ENCODE data around the gene ABCA7.
A peak's percentile ranks its signal among the peaks of the same experiment; 100 is the strongest.

The ABCA7 gene

DNA sequence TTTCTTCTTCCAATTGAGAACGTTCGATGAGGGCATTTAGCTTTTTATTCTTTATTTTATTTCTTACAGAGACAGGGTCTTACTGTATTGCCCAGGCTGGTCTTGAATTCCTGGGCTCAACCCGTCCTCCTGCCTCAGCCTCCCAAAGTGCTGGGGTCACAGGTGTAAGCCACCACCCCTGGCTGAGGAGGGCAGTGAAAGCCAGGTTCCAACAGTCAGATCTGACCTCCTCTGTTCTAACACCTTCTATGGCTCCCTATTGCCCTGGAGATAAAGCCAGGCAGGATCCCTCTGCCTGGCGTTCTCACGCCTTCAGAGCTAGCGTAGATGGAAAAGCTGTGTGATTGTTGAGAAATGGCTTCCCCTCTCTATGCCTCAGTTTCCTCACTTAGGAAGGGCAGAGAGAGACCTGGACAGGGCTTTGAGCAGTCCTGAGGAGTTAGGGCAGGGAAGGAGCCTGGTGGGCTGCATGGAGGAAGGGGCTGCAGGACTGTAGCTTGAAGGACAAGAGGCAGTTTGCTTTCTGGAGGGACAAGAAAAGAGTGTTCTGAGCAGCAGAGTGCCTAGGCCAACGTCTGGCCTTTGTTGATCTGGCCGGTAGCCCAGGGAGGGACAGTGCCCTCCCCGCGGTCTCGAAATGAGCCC, 32.6 kb downstream of the ABCA7 start:
- no peak for DNase-seq (ENCODE audit: low spot score)

DNA sequence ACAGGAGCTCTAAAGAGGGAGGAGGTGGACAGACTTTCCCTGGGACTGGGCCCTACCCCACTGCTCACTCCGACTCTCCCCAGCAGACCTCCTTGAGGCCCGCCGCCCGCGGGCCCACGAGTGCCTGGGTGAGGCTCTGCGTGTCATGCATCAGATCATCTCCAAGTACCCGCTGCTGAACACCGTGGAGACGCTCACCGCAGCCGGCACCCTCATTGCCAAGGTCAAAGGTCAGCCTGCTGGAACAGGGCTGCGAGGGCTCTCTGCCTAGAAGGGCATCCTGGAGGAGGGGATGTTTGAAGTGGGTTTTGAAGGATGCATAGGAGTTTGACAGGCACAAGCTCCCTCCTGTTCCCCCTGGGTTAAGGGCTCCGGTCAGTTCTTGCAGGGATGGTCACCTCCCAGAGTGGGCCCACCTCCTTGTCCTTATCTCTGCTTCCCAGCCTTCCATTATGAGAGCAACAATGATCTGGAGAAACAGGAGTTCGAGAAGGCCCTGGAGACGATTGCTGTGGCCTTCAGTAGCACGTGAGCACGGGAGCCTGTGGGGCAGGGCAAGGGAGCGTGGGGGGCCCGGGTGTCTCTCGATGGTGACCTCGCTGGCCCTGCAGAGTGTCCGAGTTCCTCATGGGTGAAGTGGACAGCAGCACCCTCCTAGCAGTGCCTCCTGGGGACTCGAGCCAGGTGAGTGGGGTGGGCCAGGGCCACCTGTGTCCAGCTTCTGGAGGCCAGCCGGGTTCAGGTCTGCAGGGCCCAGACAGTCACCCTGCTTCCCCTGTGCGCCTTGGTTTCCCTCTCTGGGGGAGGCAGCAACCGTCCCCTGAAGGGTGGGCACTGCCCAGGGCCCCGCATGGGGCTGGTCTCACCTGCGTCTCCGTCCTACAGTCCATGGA, 33.4 kb downstream of the ABCA7 start:
- no peak for DNase-seq (ENCODE audit: low spot score)

DNA sequence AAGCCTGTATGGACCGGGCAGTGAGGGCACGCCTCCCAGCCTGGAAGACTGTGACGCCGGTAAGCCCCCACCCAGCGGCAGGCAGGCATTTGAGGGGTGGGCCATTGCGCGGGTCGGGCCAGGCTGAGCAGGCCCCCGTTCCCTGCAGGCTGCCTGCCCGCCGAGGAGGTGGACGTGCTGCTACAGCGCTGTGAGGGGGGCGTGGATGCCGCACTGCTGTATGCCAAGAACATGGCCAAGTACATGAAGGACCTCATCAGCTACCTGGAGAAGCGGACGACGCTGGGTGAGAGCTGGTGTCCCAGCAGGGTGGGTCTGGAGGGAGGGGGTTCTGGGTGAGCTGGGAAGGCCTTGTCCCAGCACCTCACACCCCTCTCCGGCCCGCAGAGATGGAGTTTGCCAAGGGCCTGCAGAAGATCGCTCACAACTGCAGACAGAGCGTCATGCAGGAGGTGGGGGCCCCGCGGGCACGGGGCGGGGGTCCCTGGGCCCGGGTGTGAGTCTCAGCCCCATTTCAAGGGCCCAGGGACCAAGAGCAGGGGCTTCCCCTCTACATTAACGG, 34.1 kb downstream of the ABCA7 start:
- DNase-seq (ENCODE audit: low spot score) = no peak

DNA sequence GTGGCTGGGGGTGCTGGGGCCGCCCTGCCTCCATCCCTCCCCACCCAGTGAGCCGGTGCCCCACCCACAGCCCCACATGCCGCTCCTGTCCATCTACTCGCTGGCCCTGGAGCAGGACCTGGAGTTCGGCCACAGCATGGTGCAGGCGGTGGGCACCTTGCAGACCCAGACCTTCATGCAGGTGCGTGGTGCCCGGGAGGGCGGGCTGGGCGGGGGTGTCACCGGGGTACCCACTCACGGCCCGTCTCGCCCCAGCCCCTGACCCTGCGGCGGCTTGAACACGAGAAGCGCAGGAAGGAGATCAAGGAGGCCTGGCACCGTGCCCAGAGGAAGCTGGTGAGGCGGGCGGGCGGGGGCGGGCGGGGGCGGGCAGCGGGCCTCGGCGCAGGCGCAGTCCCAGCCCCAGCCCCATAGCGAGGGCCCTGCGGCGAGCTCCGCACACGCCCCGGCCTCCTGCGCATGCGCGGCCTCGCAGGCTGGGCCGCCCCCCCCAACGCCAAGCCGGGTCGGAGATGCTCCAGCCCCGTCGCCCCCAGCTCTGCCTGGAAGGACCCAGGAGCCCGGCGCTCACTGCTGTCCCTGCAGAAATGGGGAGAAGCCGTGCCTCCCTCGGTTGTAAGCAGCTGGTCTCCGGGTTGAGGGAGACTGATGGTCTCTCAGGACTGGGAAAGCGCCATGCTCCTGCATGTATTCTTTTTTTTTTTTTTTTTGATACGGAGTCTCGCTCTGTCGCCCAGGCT, 34.8 kb downstream of the ABCA7 start:
- peak; percentile 81 for DNase-seq (ENCODE audit: low spot score)

DNA sequence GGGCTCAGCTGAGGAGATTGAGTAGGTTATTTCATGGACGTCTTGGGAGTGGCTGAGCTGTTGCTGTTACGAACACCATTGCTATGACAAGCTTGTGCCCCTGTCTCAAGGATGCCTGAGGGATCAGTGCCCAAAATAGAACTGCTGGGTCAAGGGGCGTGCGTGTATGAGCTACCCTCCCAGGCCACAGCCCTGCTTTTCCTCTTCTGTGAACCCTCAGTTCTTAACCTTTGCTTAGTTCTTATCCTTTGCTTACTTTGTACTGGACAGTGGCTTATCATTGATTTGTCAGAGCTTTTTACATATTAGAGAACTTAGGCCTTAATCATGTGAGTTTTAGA, 36.1 kb downstream of the ABCA7 start:
- DNase-seq (ENCODE audit: low spot score) = no peak

DNA sequence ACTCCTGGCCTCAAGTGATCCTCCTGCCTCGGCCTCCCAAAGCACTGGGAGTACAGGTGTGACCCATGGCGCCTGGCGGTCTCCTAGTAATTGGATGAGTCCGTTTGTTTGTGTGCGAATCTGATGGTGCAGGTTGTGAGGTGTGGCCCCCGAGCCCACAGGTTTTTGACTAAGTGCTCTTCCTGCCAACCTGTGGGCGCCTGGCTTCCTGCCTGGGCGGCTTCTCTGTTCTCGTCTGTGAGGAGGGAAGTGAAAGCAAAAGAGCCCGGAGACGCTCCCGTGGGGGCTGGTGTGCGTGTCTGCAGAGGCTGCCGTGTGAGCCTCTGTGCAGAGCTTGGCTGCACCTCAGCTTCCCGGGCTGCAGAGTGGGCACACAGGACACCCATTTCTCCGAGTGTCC, 37.0 kb downstream of the ABCA7 start:
- no peak for DNase-seq (ENCODE audit: low spot score)

DNA sequence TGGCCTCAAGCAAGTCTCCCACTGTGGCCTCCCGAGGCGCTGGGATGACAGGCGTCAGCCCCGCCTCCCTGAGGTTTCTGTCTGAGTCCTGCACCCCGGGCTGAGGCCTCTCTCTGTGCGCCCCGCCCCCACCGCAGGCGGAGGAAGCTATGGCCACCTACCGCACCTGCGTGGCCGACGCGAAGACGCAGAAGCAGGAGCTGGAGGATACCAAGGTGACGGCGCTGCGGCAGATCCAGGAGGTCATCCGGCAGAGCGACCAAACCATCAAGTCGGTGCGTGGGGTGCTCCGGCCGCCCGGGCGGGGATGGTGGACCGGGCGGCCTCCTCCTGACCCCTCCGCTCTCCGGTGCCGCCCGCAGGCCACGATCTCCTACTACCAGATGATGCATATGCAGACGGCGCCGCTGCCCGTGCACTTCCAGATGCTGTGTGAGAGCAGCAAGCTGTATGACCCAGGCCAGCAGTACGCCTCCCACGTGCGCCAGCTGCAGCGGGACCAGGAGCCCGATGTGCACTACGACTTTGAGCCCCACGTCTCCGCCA, 39.7 kb downstream of the ABCA7 start:
- no peak for DNase-seq (ENCODE audit: low spot score)

DNA sequence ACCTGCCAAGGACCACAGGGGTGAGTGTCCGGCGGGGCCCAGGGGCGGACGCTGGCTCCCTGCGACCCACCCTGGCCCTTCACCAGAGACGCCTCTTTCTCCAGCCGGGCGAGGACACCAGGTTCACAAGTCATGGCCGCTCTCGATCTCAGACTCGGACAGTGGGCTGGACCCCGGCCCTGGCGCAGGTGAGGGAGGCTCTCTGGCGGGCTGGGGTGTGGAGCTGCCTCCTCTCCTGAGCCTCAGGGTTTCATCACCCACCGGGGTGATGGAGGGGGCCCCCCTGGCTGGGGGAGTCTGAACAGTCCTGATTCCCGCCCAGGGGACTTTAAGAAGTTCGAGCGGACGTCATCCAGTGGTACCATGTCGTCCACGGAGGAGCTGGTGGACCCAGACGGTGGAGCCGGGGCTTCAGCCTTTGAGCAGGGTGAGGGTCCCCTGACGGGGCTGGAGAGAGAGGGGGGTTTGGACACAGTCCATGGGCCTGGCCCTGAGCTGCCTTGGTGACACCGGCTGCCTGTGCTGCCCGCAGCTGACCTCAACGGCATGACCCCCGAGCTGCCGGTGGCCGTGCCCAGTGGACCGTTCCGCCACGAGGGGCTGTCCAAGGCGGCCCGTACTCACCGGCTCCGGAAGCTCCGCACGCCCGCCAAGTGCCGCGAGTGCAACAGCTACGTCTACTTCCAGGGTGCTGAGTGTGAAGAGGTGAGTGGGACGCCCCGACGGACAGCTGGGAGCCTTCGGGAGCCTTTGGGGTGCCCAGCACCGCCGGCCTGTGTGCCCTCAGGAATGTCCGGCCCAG, 40.7 kb downstream of the ABCA7 start:
- no peak for DNase-seq (ENCODE audit: low spot score)

DNA sequence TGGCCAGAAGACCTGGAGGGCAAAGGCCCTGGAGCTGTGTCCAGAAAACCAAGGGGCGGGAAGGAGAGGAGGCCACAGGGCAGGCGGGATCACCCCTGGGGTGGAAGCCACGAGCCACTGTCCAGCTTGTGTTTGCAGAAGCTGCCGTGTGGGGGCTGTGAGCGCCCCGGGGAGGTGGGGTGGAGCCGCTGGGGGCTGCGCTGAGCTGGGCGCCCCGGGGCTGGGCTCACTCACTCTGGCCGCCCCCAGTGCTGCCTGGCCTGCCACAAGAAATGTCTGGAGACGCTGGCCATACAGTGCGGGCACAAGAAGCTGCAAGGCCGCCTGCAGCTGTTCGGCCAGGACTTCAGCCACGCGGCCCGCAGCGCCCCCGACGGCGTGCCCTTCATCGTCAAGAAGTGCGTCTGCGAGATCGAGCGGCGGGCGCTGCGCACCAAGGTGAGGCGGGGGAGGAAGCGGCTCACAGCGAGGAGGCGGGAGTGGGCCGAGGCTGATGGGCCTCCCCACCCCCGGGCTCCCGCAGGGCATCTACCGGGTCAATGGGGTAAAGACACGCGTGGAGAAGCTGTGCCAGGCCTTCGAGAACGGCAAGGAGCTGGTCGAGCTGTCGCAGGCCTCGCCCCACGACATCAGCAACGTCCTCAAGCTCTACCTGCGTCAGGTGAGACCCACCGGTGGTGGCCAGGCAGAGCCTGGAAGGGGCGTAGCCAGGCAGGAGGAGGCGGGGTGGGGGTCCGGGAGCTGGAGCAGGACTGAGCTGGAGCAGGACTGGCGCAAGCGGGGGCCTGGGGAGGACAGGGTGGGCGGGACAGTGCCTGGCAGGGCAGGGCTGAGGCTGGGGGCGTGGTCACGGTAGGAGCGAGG, 41.6 kb downstream of the ABCA7 start:
- no peak for DNase-seq (ENCODE audit: low spot score)

DNA sequence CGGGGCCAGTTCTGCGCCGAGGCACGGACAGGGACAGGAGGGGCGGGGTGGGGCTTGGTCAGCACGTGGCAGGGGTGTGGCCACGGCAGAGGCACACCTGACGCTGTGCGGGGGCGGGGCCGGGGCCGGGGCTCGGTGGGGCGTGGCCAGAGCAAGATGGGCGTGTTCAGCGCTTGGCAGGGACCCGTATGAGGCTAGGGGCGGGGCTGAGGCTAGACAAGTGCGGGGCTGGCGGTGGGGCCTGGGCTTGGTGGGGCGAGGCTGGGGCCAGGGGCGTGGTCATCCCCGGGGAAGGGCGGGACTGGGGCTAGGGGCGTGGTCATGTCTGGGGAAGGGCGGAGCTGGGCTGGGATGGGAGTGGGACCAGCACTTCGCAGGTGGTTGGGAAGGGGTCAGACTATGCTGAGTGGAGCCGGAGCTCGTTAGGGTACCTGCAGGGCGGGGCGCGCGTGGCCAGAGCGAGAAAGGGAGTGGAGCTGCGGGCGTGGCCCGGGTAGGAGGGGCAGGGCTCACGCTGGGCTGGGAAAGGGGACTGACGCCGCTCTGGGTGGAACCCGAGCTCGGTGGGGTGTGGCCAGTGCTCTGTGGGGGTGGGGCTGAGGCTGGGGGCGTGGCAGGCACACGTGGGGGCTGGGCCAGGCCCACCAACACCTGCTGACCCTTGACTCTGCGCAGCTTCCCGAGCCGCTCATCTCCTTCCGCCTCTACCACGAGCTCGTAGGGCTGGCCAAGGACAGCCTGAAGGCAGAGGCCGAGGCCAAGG, 42.4 kb downstream of the ABCA7 start:
- DNase-seq (ENCODE audit: low spot score) = no peak

DNA sequence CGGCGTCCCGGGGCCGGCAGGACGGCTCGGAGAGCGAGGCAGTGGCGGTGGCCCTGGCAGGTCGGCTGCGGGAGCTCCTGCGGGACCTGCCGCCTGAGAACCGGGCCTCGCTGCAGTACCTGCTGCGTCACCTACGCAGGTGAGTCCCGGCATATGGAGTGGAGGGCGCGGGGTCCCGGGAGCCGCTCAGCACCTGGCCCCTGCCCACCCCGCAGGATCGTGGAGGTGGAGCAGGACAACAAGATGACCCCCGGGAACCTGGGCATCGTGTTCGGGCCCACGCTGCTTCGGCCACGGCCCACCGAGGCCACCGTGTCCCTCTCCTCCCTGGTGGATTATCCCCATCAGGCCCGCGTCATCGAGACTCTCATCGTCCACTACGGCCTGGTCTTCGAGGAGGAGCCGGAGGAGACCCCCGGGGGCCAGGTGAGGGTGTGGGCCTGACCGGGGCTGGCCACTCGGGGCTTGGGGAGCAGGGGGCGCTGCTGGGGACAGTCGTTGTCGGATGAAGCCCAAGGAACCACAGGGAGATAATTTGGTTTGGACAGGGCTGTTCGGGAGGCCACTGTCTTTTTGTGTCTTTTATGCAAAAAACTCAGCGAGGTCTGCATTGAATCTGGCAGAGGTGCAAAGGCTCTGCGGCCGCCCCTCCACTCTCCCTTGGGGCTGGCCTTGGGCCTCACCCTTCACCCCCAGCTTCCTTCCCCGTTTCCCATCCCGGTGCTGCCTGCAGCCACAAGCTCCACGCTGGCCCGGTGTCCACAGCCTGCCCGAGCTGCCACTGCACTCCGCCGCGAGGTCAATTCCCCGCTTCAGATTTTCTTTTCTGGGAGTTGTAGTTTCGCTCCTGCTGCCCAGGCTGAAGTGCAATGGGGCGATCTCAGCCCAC, 43.3 kb downstream of the ABCA7 start:
- DNase-seq (ENCODE audit: low spot score) = no peak

DNA sequence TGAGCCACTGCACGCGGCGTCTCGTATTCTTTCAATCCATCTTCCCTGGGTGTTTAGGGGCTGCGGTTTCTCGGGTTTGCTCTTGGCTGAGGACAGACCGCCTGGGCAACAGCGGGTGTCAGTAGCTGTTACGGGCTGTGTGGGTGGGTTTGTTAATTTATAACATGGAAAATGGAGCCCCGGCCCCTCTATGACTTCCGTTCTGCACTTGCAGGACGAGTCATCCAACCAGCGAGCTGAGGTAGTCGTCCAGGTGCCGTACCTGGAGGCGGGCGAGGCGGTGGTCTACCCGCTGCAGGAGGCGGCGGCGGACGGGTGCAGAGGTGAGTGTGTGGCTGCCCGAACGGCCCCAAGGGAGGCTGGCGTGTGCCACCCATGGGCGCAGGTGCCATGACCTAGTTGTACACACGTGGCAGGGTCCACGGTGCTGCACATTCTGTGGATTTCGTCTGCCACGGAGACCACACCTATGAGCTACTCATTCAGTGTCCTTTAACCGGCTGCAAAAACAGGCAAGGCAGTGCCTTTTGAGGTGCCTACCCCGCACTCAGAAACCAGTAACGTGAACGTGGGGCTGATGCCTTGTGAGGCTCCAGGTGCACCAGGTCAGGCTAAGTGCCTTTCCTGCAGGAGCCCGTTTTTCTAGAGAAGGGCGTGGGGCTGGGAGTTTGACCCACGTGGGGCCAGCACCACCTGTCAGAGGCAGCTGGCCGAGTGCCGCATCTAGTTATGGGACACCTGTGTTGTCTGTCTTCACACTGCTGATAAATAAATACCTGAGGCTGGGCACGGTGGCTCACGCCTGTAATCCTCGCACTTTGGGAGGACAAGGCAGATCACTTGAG, 44.3 kb downstream of the ABCA7 start:
- no peak for DNase-seq (ENCODE audit: low spot score)

DNA sequence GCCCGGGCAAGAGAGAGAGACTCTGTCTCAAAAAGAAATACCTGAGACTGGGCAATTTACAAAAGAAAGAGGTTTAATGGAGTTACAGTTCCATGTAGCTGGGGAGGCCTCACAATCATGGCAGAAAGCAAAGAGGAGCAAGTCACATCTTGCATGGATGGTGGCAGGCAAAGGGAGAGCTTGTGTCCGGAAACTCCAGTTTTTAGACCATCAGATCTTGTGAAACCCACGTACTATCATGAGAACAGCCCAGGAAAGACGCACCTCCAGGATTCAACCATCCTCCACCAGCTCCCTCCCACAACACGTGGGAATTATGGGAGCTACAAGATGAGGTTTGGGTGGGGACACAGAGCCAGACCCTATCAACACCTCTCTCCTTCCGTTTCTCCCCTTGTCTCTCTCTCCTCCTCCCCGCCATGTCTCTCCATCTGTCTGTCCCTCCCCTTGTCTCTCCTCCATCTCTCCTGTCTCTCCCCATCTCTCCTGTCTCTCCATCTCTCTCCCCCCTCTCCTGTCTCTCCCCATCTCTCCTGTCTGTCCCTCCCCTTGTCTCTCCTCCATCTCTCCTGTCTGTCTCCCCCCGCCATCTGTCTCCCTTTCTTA, 45.2 kb downstream of the ABCA7 start:
- DNase-seq (ENCODE audit: low spot score) = no peak

DNA sequence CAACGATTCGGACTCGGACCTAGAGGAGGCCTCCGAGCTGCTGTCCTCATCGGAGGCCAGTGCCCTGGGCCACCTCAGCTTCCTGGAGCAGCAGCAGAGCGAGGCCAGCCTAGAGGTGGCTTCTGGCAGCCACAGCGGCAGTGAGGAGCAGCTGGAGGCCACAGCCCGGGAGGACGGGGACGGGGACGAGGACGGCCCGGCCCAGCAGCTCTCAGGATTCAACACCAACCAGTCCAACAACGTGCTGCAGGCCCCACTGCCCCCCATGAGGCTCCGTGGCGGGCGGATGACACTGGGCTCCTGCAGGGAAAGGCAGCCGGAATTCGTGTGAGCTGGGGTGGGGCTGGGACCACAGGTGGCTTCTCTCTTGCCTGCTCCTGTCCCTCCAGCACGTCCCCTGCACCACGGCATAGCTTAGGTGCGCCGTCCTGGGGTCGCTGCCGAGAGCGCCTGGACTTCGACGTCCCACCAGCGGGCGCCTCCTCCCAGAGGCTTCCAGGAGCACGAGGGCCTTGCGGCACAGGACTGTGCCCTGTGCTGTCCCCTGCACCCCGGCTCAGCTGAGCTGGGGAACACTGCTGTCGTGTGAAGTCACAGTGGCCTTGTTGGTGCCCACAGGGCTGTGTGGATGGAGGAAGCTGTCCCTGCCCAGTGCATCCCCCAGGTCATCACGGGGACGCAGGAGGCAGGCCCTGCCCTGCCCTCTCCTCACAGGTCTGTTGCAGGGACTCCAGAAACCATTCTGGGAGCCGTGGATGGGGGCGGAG, 46.0 kb downstream of the ABCA7 start:
- DNase-seq (ENCODE audit: low spot score) = no peak

DNA sequence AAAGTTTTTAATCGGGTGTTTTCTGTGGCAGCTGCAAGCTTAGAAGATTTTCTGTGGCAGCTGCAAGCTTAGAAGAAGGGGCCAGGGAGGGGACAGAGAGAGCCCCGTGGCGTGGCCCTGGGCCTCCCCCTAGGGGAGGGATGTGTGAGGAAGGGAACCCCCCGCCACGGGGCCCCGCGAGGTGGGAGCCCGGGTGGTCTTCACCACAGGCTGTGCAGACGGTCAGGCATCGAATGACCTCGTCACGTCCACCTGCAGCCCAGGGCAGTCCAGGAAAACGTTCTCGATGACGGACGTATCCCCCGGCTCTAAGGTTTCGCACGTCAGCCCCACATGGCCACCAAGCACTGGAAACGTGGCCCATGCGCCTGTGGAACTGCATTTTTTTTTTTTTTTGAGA, 46.7 kb downstream of the ABCA7 start:
- no peak for DNase-seq (ENCODE audit: low spot score)

DNA sequence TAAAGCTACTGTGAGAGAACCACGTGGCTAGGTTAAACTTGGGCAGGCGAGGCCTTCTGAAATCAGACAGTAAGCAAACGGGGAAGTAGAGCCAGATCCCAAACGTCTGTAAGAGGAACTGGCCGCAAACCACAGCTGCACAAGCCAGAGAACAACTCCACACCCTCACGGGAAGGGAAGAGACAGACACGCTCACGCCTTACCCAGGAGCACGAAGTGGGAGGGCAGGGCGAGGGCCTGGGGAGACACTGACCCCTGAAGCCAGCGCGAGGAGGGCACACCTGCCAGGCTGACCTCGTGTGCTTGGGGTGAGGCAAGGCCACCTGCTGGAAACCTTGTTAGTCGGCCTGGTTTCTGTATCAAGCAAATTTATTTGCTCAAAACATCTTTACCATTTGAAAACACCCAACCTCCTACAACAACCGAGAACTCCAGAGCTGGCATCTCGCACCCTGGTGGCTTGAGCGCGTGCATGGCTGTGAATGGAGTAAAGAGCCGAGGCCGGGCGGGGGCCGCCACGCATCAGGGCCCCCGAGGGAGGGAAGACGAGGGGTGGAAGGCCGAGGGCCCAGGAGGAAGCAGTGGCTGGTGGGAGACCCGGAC, 48.0 kb downstream of the ABCA7 start:
- no peak for DNase-seq (ENCODE audit: low spot score)
